HG03457 (cell line): ENCODE measurements around the gene DEPP1.

Experiments used
- ATAC-seq: cut with Tn5 transposase; IDR thresholded peaks from one replicate; pipeline ENCODE4 v1.9.1; 2021; ENCODE audit warnings: moderate number of reproducible peaks; ENCODE audit not compliant: unreplicated experiment

DEPP1 gene

DNA sequence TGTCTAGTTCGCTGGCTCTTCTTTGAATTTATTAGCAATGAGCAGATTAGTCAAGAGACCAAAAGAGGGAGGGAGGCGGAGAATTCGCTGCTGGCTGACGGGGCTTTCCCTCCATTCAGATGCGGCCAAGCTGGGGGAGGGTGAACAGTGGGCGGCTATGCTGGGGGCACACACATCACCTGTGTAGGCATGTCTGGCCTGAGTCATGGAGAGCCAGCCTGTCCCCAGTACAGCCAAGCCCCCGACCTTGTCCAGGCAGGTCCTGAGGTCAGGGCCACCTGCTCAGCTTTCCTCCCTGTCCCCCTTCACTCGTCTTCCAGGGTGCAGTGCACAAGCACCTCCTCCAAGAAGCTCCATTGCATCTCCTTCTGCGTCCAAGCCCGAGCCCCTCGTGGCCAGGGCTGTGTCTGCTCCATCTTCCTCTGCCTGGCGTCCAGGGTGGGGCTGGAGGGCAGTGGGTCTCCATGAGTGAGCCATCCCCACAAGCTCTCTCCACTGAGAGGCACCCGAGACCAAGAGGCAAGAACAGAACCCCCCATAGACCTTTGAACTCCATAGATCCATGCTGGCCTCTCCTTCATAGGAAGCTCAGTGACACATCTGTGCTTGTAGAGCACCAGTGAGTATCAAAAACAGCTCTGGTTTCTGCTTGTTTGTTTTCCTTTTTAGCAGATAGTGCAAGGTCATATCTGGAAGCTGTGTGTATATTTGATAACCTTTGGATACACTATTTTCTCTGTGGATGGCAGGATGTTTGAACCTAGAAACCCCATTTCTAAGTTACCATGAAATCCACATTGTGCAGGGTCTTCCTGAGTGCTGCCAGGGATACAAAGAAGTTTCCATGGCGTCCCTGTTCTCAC, 1.9 kb upstream of the DEPP1 start:
- ATAC-seq: no peak

DNA sequence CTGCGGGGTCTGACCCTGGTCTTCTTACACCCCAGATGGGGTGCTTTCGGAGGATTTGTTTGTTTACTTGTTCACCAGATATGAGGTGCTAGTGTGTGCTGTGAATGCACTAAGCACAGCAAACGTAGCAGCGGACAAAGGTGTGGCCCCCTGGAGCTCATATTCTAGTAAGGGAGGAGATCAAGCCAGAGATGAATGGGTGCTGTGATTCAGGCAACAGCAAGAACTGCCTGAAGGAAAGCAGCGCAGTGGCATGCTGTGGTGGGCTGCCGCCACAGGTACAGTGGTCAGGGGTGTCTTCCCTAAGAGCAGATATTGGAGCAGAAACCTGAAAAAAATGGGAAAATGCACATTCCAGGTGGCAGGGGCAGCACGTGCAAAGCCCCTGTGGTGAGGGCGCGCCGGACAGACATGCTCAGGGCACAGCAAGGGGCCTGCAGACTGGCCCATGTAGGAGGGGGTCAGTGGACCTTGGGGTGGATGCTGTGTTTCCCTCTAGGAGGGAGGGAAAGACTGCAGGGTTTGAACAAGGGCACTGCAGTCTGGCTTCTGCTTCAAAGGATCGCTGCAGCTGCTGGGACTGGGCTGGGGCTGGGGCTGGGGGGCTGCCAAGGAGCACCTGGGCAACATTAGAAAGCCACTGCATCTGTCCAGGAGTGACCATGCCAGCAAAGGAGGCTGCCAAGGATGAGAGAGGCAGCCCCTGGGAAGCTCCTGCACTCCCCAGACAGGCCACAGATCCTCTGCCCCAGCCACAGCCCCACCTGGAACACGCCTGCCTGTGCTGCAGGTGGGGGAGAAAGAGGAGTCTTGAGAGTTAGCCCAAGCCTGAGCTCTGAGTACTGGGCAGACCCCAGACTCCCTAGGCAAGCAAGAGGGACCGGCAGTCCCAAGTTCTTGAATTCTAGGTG, 927 bp upstream of the DEPP1 start:
- no peak for ATAC-seq

DNA sequence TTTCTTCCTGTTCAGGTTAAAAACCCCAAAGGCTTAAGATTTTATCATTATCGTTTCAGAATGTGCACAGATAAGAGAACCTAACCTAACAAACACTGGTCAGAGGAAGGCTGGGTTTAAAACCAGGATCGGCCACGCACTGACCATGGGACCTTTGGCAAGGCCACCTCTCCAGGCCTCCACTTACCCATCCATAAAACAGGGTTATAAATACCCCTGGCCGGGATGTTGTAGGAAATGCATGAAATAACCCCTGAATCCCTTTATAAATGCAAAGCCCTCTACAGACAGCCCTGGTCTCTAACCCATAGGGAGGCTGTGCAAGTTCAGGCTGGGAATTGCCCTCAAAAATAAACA, 418 bp downstream of the DEPP1 start:
- no peak for ATAC-seq

DNA sequence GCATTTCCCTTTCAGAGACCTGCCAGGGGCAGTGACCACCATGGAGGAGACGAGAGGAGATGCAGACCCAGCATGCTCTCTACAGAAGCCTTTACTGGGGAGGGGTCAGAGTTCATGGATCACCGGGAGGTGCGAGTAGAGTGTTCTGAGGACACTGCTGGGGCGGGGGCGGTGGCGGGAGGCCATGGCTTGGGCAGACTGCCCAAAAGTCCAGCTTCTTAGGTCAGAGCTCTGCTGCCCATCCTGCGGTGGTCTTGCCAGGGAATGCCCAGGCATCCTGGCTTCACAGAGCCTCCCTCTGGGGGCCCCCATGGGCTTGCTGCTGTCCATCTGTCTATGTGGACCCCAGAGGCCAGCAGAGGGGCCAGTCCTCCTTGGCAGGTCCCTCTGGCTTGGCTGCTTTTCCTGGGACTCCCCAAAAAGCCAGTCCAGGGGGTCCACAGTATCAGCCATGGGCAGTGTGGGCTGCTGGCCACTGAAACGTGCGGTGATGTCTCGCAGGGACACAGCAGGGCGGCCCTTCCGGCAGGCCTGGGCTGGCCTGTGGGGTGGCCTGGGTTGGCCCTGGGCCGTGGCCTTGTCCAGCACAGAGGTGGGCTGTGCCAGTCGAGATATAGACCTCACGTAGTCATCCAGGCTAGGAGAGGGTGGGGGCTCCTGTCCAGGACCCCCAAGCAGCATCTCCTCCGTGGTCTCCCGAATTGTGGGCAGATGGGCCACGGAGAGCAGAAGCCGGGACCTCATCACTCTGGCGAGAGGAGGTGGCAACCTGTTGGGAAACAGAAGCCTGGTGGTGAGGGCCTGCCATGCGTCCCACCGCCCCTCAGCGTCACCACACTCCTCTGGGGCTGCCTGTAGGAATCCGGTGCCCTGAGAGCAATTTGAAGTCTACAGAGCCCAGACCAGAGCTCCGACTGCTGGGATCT, 1.1 kb downstream of the DEPP1 start:
- ATAC-seq: no peak

DNA sequence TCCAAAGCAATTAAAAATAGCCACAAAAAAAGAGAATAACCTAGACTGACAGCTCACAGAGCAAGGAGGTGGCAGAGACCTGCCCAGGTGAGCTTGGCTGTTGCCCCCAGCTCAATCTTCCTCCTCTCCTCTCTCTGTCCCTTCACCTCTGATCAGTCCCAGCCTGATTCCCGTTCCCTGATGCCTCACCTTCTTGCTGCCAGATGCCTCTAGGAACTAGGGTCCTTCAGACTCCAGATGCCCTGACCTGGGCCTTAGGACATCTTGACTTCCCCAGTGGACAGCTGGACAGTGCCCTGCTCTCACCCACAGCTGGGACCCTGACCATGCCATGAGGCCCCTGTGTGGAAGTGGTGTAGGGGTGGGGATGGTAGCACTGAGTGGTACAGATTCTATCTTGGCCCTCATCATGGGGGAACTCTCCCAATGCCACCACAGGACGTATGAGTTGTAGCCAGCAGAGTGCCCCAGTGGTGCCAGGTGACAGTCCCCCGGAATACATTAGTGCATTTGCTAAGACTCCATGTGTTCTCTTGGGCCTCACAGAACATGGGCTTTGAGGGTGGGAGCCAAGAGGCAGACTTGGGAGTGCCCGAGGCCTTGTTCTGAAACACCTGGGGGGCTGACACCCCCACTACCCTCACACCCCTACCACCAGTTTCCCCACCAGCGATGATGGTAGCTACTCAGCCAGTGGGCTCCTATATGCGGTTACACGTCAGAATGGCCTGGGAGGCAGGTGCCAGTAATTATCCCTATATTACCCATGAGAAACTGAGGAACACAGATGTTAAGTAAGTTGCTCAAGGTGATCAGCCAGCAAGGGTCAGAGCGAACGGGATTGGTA, 2.0 kb downstream of the DEPP1 start:
- no peak for ATAC-seq

DNA sequence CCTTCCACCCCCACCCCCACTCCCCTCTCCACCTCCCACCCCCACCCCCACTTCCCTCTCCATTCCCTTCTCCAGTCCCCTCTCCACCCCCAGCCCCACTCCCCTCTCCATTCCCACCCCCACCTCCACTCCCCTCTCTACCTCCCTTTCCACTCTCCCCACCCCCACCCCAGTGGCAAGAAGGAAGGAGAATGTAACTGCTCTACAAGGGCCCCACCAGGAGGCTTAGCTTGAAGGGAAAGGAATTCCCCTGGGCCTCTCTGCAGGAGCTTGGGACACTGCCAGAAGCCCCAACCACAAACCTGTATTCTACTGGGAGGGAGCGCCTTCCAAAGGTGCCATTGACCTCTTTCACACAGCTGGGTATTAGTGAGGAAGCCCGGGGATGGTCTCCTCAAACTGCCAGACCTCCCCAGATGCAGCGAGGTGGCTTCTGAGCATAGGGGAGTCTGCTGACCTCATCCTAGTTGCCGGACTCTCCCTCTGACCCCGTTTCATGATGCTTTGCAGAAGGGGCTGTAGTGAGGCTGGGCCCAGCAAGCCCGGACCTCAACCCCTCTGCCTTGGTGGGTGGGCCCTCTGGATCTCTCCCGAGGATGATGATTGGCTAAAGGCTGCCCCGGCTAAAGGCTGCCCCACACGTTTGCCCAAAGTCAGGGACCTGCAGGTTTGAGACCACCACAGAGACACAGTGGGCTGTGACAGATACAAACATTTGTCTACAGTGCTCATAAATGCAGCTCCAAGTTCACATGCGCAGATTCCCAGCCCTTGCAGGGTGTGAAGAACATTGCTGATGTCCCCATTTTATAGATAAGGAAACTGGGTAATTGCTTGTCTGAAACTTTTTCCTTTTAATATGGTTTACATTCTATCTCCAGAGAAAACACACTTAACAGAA, 2.9 kb downstream of the DEPP1 start:
- ATAC-seq: no peak

DNA sequence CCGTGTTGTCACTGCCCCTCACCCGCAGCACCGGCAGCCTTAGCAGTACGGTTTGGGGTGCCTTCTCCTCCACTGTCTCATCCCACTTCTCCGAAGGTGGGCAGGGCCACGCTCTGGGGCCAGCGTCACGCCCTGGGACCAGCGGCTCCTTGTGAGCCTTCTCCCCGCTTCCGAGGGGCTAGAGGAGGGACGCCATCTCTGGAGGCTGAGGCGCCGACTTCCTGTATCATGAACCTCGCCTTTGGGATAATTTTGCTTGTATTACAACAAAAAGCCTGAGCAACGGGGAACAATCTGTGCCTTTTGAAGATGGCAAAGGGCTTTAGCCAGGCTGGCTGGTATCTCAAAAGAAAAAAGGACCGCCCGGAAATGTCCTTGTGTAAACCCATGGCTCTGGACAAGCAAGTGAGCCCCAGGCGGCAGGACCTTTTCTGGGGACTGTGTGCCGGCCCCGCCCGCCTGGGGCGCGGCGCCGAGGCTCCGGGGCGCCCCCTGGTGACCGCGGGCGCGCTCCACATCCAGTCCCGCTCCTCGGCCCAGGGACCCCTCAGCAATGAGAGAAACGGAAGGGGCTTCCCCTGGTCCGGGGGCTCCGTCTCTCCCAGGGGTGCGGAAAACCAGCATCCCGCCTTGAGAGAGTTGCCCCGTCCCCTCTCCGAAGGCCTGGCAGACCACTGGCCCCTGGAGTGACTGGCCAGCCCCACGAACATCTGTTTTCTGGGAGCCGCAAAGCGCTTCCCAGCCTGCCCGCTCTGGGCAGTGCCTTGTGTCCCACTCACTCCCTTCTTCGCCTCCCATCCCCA, 3.8 kb downstream of the DEPP1 start:
- peak; percentile 63 for ATAC-seq

DNA sequence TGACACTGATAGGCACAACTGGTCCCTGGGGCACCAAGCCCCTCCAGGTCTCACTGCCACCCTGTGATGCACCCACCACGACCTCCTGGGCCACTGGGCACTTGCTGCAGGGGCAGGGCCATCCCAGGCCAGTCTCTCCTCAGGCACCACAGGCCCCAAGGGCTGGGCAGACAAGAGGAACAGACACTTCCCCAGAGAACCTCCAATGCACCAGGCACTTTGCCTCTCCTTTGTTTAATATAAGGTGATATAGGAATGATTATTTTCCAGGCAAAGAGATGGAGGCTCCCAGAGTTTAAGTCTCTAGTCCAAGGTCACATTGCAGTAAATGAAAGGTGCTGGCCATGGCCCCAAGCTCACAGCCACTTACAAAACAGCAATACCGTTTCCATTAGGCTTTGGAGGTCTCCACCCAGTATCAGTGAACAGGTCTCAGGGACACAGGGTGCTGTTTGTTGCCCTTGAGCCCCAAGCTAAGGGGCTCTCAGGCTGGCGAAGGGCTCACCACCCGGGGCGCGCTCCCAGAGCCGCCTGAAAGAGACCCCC, 4.5 kb downstream of the DEPP1 start:
- ATAC-seq: no peak

DNA sequence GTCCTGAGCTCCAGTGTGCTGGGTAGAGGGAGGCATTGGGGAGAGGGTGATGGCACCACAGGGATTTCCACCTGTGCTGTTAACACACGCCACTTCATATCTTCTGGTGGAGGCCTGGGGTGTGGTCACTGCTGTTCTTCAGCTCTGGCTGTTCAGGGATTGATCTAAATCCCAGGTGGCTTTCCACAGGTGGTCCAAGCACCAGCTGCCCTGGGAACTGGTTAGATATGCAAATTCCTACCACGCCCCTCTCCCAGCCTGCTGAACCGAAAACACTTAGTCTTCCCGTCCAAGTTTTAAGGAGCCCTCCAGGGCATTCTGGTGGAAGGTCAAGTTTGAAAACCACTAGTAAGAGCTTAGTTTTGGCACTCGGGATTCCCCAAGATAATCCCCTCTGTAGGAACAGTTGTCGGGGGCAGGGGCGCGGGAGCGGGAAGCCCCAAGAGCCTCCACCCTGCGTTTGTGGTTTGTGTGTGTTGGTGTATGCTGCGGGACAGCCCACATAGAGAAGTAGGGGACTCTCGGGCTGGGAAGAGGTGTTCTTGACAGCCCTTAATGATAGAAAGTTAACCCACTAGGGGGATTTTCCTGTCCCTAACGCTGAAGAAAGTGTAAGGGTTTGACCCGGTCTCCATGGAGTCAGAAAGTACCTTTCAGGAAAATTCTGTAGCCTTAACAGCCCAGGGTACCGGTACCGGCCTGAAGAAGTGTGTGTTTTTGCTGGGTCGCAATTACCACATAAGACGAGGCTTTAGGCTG, 5.1 kb downstream of the DEPP1 start:
- no peak for ATAC-seq

DNA sequence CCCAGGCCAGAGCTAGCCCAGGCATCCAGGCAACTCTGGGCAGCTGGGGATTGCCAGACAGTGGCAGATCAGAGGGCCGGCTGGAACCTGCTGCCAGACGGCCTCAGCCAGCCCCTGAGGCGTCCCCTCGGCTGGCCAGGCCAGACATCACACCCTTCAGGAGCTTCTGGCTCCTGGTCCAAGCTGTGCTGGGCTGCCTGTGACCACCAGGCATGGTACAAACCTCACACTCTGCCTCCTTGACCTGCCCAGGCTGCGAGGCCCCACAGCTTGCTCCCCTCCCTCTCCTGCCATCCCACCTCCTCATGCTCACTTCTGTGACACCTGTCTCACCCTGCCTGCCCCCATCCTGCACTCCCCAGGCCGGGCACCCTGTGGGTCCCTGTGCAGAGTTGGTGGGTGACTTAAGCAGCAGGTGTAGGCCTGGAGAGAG, 5.7 kb downstream of the DEPP1 start:
- ATAC-seq: no peak

DNA sequence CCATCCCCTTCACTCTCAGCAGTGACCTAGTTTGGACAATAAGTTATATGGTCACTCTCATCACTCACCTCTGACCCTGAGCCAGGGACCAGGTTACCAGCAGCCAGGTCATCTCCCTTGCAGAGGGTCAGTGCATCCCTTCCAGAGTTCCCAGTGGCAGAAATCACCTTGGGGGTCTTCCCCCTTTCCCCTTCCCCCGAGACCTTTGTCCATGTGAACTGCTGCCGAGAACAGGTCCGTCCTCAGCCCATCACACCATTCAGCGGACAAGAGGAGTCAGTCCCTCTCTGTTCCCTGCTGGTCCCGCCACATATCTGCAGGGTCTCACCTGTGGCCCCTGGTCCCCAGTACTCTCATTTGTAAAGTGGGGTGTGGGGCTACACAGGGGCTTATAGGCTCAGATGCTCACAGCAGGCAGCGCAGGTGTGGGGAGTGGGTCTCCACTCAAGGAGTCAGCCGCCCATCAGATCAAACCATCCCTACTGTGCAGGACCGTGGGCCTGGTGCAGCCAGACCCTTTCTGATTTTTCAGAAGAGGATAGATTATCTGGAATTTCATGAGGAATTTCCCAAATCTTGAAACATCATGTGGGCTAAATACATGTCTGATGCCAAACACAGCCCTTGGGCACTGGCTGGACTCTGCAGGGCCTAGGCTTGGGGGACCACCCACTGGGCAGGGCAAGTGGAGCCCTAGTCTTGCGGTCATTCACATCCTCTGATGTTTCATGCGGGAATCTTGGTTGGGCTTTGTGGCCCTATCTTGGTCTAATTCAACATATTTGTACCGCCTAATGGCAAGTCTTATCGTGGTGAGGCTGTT, 6.5 kb downstream of the DEPP1 start:
- no peak for ATAC-seq

DNA sequence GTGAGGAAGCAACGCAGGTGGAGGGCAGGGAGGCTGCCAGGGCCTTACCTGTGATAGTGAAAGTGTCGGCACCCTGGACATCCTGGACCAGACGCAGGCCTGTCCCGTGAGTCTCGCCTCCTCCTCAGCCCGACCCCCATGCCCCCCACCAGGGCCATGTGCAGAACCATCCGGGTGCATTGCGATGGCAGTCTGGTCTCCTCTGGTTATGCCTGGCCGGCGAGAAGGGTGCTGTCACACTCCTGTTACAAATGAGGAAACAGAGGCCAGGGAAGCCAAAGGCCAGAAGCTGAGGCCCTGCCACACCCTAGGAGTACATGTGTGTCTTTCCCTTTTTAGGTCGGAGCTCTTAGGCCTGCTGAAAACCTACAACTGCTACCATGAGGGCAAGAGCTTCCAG, 7.2 kb downstream of the DEPP1 start:
- no peak for ATAC-seq

DNA sequence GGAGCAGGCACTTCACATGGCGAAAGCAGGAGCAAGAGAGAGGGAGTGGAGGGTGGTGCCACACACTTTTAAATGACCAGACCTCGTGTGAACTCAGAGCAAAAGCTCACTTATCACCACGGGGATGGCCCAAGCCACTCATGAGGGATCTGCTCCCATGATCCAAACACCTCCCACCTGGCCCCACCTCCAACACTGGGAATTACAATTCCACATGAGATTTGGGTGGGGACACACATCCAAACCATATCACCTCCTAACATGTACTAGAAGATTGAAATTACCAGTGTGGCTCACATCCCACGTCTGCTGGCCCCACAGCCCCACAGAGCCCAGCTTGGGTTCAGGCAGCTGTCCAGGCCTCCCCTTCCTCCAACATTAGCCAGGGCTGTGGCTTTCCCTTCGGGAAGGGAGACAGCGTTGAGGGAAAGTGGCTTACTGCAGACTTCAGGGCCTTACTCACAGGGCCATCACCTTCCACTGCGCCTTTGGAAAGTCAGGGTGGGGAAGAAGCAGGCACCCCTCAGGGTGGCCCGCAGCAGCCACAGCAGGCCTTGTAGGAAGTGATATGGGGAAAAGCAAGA, 7.7 kb downstream of the DEPP1 start:
- no peak for ATAC-seq

DNA sequence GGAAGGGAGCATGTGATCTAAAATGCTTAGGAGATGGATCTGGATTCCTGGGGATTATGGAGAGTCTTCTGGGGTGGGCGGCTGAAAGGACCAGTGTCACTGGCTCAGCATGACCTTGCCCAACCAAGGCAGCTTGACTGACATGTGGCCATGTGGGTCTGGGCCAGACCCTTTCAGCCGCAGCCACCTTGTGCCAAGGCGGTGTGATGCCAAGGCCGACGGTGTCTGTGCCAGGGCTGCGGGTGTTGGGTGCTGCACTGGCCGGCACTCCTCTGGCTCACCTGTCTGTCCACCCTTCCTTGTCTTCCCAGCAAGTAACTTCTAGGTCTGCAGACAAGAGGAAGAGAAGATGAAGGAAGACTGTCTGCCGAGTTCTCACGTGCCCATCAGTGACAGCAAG, 8.8 kb downstream of the DEPP1 start:
- no peak for ATAC-seq

DNA sequence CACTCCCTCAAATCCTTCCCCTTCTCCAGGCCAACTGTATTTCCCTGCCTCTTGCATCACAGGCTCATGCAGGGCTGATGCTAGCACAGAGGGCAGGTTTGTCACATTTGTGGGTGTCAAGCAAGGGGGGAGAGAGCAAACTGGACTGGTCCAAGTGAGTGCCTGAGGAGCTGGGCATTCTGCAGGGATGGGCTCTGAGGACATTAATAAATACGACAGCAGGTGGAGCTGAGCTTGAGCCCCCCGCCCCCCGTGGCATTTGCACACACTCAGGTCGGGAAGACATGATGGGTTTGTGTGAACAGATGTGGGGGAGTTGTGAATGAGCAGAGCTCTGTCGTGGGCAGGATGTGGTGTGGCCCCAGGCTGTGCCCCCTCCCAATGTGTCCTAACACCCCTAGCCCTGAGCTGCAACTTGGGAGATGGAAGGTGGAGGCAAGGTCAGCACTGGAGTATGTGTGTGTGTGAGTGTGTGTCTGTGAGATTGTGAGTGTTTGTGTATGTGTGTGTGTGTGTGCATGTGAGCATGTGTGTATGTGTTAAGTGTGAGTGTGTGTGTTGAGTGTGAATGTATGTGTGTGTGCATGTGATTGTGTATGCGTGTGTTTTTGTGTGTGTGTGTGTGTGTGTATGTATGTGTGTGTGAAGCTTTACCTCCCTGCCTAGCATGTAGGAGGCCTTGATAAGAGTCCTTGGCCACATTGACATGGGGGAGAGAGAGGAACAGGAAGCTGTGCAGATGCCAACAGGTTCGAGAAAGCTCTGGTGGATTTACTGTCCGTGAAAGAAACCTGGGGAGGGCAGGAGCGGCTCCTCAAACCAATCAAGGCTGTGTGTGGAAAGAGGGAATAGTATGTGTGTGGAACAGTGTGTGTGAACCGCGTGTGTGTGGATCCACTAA, 9.9 kb downstream of the DEPP1 start:
- ATAC-seq: no peak
